Lower lobe of right lung (tissue), 2 donors: ENCODE results near the gene TRIP13. TPM values are rescaled to one million over a fixed set of nuclear protein-coding genes. Genes with fewer than 3 reads are reported as not detected.

Experiments
- ATAC-seq, 2 donors: fragments of 200-7000 bp; cut with Tn5 transposase; one replicate each; pipeline ENCODE4 v1.9.1; 2020 to 2022; ENCODE audit warnings: mild to moderate bottlenecking in 2 of 2, moderate library complexity in 2 of 2
- DNase-seq: peaks from one replicate; pipeline ENCODE4 v3.0.0-alpha.2; 2020
- H3K27ac ChIP-seq: fragments of 200-600 bp; one replicate; pipeline ENCODE4 v1.8.0; 2022
- H3K27me3 ChIP-seq: fragments of 200-600 bp; one replicate; pipeline ENCODE4 v1.8.0; 2022; ENCODE audit warnings: low read depth
- H3K36me3 ChIP-seq: fragments of 200-600 bp; one replicate; pipeline ENCODE4 v1.8.0; 2022; ENCODE audit warnings: mild to moderate bottlenecking
- H3K4me1 ChIP-seq: fragments of 200-600 bp; one replicate; pipeline ENCODE4 v1.8.0; 2022
- H3K4me3 ChIP-seq: fragments of 200-600 bp; one replicate; pipeline ENCODE4 v1.8.0; 2022; ENCODE audit warnings: mild to moderate bottlenecking
- H3K9me3 ChIP-seq: fragments of 200-600 bp; one replicate; pipeline ENCODE4 v1.8.0; 2022
- CTCF ChIP-seq: fragments of 200-600 bp; IDR thresholded peaks from one replicate; pipeline ENCODE4 v1.8.0; 2022; ENCODE audit warnings: antibody characterized with exemption, mild to moderate bottlenecking
- intact Hi-C: fragments of 100-400 bp; cut with DNase I; formaldehyde crosslinking; loops from one replicate; pipeline ENCODE4 v1.11.0; 2022
- total RNA-seq: library from RNA; stranded (reverse); fragmentation: NEBNext Ultra II Directional; extraction: Animal tissue kit (Norgen Biotek cat#: 25700); gene quantifications from one replicate; pipeline ENCODE4 v1.2.1, GENCODE V29; 2021
- donor health status: DM: no; HTN: yes; CAD: no; lungs with severe emphysema.

TRIP13 gene
- total RNA-seq, 1 donor from 2014 or later: 1.0 TPM

DNA sequence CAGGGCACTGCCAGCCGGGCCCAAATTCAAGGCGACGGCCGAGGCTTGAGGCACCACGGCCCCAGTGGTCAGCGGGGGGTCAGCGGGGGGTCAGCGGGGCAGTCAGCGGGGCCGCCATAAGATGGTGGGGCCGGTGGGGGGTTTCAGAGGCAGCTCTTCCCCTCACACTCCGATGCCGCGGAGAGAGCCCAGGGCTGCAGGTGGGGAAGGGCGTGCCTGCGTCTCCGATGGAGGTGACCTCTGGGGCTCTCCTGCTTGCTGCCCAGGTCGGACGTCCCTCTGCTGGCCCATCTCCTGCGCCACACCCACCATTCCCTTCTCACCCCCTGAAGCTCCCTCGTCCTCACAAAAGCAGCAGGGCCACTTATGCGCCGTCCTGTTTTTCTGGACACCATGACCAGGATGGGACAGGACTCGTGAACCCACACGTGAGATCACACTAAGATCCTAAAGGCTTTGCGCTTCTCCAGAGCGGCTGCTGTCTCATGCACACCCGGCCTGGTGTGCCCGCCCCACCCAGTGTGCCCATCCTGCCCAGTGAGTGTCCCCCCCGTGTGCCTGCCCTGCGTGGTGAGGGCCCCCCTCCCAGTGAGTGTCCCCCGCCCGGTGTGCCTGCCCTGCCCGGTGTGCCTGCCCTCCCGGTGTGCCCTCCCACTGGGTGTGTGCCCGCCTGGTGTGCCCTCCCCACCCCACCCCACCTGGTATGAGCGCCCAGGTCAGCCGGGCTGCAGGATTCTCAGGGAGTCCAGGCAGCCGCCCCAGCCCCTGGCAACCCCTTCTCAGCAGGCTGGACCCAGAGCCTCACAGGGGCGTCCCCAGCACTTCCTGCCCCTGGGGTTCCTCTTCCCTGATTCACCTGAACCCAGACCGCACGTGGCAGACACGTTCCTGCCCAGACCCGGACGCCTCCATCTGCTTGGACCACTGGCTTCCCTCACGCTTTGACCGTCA lies 67.2 kb downstream of the TRIP13 start:
- DNase-seq: no peak
- peaks cover 19% of the 10 kb centered on the region for H3K4me1 ChIP-seq

GRCh38 chr5:960551-960950 lies 67.9 kb downstream of the TRIP13 start:
- Histone ChIP-seq H3K27ac (peak overlapping the region; percentile 18), H3K4me3 (no peak overlapping the region), H3K9me3 (no peaks in the 10 kb centered on the region), H3K36me3 (no peaks in the 10 kb centered on the region), H3K4me1 (peaks cover 19% of the 10 kb centered on the region), H3K27me3 (peaks cover 6% of the 10 kb centered on the region)
- DNase-seq (no peak), ATAC-seq (no peak)
- intact Hi-C loops: no loop called here
- TF ChIP-seq CTCF: no peak

More for the DNA sequence above, 67.2 kb downstream of the TRIP13 start:
- no peak for ATAC-seq
- H3K9me3 ChIP-seq: no peaks in the 10 kb centered on the region
- intact Hi-C loops: no loop called here
- H3K4me3 ChIP-seq: no peak overlapping the region
- H3K27me3 ChIP-seq: no peaks in the 10 kb centered on the region
- no peak for TF ChIP-seq CTCF
- peak overlapping the region; percentile 36 for H3K27ac ChIP-seq
- no peaks in the 10 kb centered on the region for H3K36me3 ChIP-seq

GRCh38 chr5:961002-961710 lies 68.5 kb downstream of the TRIP13 start:
- Histone ChIP-seq H3K36me3 (no peaks in the 10 kb centered on the region), H3K4me3 (no peak overlapping the region), H3K4me1 (peaks cover 17% of the 10 kb centered on the region), H3K9me3 (no peaks in the 10 kb centered on the region), H3K27ac (no peak overlapping the region), H3K27me3 (peaks cover 6% of the 10 kb centered on the region)
- no peak for DNase-seq
- TF ChIP-seq CTCF: no peak
- intact Hi-C loops: no loop called here
- ATAC-seq: no peak

- ATAC-seq (no peak), DNase-seq (no peak)
- Histone ChIP-seq H3K27ac (no peak overlapping the region), H3K9me3 (no peaks in the 10 kb centered on the region), H3K4me3 (no peak overlapping the region), H3K4me1 (peaks cover 11% of the 10 kb centered on the region), H3K27me3 (peaks cover 6% of the 10 kb centered on the region), H3K36me3 (no peaks in the 10 kb centered on the region)
- intact Hi-C loops: no loop called here
- TF ChIP-seq CTCF: no peak
Observed at GRCh38 chr5:961711-962240, 69.1 kb downstream of the TRIP13 start.

- peak overlapping the region; percentile 78 for H3K27ac ChIP-seq
- H3K9me3 ChIP-seq: no peaks in the 10 kb centered on the region
- TF ChIP-seq CTCF: no peak
- H3K27me3 ChIP-seq: peaks cover 6% of the 10 kb centered on the region
- no peak for ATAC-seq
- no peak overlapping the region for H3K4me3 ChIP-seq
- H3K4me1 ChIP-seq: peaks cover 5% of the 10 kb centered on the region
- DNase-seq: no peak
- intact Hi-C loops: no loop called here
- no peaks in the 10 kb centered on the region for H3K36me3 ChIP-seq
Observed at GRCh38 chr5:962386-962785, 69.7 kb downstream of the TRIP13 start.
